ENCODE measurements around the gene PDGFD. TPM values are rescaled to one million over a fixed set of nuclear protein-coding genes. Genes with fewer than 3 reads are reported as not detected.

PDGFD gene
- polyA plus RNA-seq, 1 of the 3 experiments (the other 2 are of a cell fraction), result 4.8 TPM

- Histone ChIP-seq H3K9ac (no peak overlapping the region), H3F3A (replicated peaks; ENCODE audit: insufficient read depth) (no peaks in the 10 kb centered on the region), H3K4me2 (no peak overlapping the region), H3K9me2 (no peaks in the 10 kb centered on the region), H3K27me3 (ENCODE audit: insufficient read depth) (no peaks in the 10 kb centered on the region), H3K79me2 (ENCODE audit: insufficient read depth) (no peaks in the 10 kb centered on the region), H3K4me3 (ENCODE audit: low read depth in 2 of 2, low read length in 1 of 2) (no peak overlapping the region), H2AFZ (ENCODE audit: low read depth) (no peak overlapping the region), H3K27ac (ENCODE audit: low read depth in 2 of 2, low read length in 1 of 2) (no peak overlapping the region), H3K4me1 (ENCODE audit: control insufficient read depth in 1 of 2, insufficient read depth in 2 of 2, low read depth in 1 of 2, low read length in 1 of 2) (no peaks in the 10 kb centered on the region; a peak in 1 of 4 replicates), H3K36me3 (replicated peaks in 1 of 2; ENCODE audit: control insufficient read depth in 1 of 2, insufficient read depth in 2 of 2, low read length in 1 of 2) (no peaks in the 10 kb centered on the region), H4K20me1 (ENCODE audit: insufficient read depth) (no peaks in the 10 kb centered on the region), H3K9me3 (no peaks in the 10 kb centered on the region)
- 93% methylated on average over 4 of the region's 4 CpGs for WGBS (ENCODE audit: low lambda C conversion rate)
- ChIA-PET POLR2A (no interaction called here), CTCF (no interaction called here)
- TF ChIP-seq, protein P1, sequence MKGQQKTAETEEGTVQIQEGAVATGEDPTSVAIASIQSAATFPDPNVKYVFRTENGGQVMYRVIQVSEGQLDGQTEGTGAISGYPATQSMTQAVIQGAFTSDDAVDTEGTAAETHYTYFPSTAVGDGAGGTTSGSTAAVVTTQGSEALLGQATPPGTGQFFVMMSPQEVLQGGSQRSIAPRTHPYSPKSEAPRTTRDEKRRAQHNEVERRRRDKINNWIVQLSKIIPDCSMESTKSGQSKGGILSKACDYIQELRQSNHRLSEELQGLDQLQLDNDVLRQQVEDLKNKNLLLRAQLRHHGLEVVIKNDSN (IDR thresholded peaks at IDR 0.05; ENCODE audit: borderline replicate concordance, low read depth), result no peak
- no peak for TF ChIP-seq PBX3 (IDR thresholded peaks at IDR 0.05)
- DNase-seq, result no peak
These were observed 72.5 kb downstream of the PDGFD start for GRCh38 chr11:104091281-104092096.

- ChIA-PET CTCF (interaction anchor here (1.1 to 1.2 kb wide), 2 partner anchors 13 to 834 kb away, joined by 3 to 4 read pairs; no protein-coding TSS in a partner anchor), POLR2A (no interaction called here)
- Histone ChIP-seq H3K9ac (no peak overlapping the region), H3K4me1 (ENCODE audit: control insufficient read depth in 1 of 2, insufficient read depth in 2 of 2, low read depth in 1 of 2, low read length in 1 of 2) (no peaks in the 10 kb centered on the region; a peak in 1 of 4 replicates), H4K20me1 (ENCODE audit: insufficient read depth) (no peaks in the 10 kb centered on the region), H3K9me2 (no peaks in the 10 kb centered on the region), H3K4me3 (ENCODE audit: low read depth in 2 of 2, low read length in 1 of 2) (no peak overlapping the region), H2AFZ (ENCODE audit: low read depth) (no peak overlapping the region), H3K9me3 (no peaks in the 10 kb centered on the region), H3K4me2 (no peak overlapping the region), H3F3A (replicated peaks; ENCODE audit: insufficient read depth) (no peaks in the 10 kb centered on the region), H3K27me3 (ENCODE audit: insufficient read depth) (no peaks in the 10 kb centered on the region), H3K27ac (ENCODE audit: low read depth in 2 of 2, low read length in 1 of 2) (no peak overlapping the region), H3K36me3 (replicated peaks in 1 of 2; ENCODE audit: control insufficient read depth in 1 of 2, insufficient read depth in 2 of 2, low read length in 1 of 2) (no peaks in the 10 kb centered on the region), H3K79me2 (ENCODE audit: insufficient read depth) (no peaks in the 10 kb centered on the region)
- no peak for DNase-seq
- TF ChIP-seq FOXM1 (IDR thresholded peaks at IDR 0.05; ENCODE audit: low read depth), result no peak
- no peak for TF ChIP-seq RCOR1 (IDR thresholded peaks at IDR 0.05; ENCODE audit: low read length)
- TF ChIP-seq SIN3A (IDR thresholded peaks at IDR 0.05; ENCODE audit: borderline replicate concordance, low read depth, low read length), result no peak
- TF ChIP-seq YY1 (IDR thresholded peaks at IDR 0.05; ENCODE audit: low read depth), result no peak
- no peak for TF ChIP-seq NFIC (IDR thresholded peaks at IDR 0.05; ENCODE audit: borderline replicate concordance)
- no peak for TF ChIP-seq NRF1 (IDR thresholded peaks at IDR 0.05; ENCODE audit: low read depth, low read length)
- no peak for TF ChIP-seq TCF12 (IDR thresholded peaks at IDR 0.05)
- TF ChIP-seq ELF1 (IDR thresholded peaks at IDR 0.05), result no peak
- no peak for TF ChIP-seq ZBTB33 (IDR thresholded peaks at IDR 0.05; ENCODE audit: borderline replicate concordance, low read depth)
- TF ChIP-seq FOSL2 (IDR thresholded peaks at IDR 0.05; ENCODE audit: borderline replicate concordance, low read depth), result no peak
- TF ChIP-seq, protein P2, sequence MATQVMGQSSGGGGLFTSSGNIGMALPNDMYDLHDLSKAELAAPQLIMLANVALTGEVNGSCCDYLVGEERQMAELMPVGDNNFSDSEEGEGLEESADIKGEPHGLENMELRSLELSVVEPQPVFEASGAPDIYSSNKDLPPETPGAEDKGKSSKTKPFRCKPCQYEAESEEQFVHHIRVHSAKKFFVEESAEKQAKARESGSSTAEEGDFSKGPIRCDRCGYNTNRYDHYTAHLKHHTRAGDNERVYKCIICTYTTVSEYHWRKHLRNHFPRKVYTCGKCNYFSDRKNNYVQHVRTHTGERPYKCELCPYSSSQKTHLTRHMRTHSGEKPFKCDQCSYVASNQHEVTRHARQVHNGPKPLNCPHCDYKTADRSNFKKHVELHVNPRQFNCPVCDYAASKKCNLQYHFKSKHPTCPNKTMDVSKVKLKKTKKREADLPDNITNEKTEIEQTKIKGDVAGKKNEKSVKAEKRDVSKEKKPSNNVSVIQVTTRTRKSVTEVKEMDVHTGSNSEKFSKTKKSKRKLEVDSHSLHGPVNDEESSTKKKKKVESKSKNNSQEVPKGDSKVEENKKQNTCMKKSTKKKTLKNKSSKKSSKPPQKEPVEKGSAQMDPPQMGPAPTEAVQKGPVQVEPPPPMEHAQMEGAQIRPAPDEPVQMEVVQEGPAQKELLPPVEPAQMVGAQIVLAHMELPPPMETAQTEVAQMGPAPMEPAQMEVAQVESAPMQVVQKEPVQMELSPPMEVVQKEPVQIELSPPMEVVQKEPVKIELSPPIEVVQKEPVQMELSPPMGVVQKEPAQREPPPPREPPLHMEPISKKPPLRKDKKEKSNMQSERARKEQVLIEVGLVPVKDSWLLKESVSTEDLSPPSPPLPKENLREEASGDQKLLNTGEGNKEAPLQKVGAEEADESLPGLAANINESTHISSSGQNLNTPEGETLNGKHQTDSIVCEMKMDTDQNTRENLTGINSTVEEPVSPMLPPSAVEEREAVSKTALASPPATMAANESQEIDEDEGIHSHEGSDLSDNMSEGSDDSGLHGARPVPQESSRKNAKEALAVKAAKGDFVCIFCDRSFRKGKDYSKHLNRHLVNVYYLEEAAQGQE (IDR thresholded peaks at IDR 0.05; ENCODE audit: low read depth, low read length), result no peak
- no peak for TF ChIP-seq CTCF (IDR thresholded peaks at IDR 0.05)
- TF ChIP-seq FOXJ3 (CRISPR knock-in tag; IDR thresholded peaks at IDR 0.05), result no peak
- no peak for TF ChIP-seq POLR2AphosphoS5 (IDR thresholded peaks at IDR 0.05; ENCODE audit: low read depth, low read length)
- no peak for TF ChIP-seq TEAD4 (IDR thresholded peaks at IDR 0.05; ENCODE audit: borderline replicate concordance, insufficient read depth)
- no peak for TF ChIP-seq RFX5 (IDR thresholded peaks at IDR 0.05; ENCODE audit: low read length)
- no peak for TF ChIP-seq CHD2 (IDR thresholded peaks at IDR 0.05; ENCODE audit: low read length, partially characterized antibody)
- WGBS (ENCODE audit: low lambda C conversion rate), result 62% methylated on average over 3 of the region's 3 CpGs
These were observed 73.2 kb downstream of the PDGFD start for GRCh38 chr11:104090767-104091166.
